Measurements from ENCODE around the gene CTXN2. TPM values are rescaled to one million over a fixed set of nuclear protein-coding genes. Genes with fewer than 3 reads are reported as not detected.

CTXN2 gene
- total RNA-seq, 1 experiment from 2014 or later = 0.11 TPM

DNA sequence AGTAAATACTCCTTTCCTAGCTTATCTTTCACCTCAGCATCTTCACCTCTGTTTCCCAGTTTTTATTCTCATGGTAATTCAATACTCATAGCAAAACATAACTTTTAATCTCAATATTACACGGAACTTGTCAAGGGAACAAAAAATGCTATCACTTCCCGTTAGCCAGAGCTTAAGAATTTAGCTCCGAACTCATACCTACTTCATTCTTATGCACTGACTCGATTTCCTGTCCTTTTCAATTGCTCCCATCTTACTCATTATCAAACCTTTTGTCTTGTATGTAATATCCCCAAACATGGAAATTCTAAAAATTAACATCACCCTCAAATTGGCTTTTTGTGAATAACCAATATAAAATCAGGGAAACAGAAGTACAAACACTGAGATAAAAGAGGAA is 41.6 kb upstream of the CTXN2 start:
- H3K9me3 Mint-ChIP-seq = no peaks in the 10 kb centered on the region
- no peaks in the 10 kb centered on the region for H3K79me2 ChIP-seq (ENCODE audit: insufficient read depth, low read length)
- H4K91ac ChIP-seq (ENCODE audit: insufficient read length, low read depth, low read length) = no peak overlapping the region
- H3K4me2 ChIP-seq (ENCODE audit: insufficient read depth, insufficient read length, low read length) = no peak overlapping the region
- H2AK5ac ChIP-seq (ENCODE audit: insufficient read length, low read length) = no peak overlapping the region
- no peak overlapping the region for H3K18ac ChIP-seq (ENCODE audit: insufficient read length, low read depth, low read length)
- no peak overlapping the region for H2BK5ac ChIP-seq (ENCODE audit: insufficient read length, low read length)
- no peak overlapping the region for H2BK15ac ChIP-seq (ENCODE audit: low read depth, low read length)
- no peaks in the 10 kb centered on the region for H3K4me1 ChIP-seq (ENCODE audit: insufficient read depth, low read length)
- peaks cover 16 to 21% of the 10 kb centered on the region in 2 experiments for H3K4me1 Mint-ChIP-seq
- TF ChIP-seq, protein P1, sequence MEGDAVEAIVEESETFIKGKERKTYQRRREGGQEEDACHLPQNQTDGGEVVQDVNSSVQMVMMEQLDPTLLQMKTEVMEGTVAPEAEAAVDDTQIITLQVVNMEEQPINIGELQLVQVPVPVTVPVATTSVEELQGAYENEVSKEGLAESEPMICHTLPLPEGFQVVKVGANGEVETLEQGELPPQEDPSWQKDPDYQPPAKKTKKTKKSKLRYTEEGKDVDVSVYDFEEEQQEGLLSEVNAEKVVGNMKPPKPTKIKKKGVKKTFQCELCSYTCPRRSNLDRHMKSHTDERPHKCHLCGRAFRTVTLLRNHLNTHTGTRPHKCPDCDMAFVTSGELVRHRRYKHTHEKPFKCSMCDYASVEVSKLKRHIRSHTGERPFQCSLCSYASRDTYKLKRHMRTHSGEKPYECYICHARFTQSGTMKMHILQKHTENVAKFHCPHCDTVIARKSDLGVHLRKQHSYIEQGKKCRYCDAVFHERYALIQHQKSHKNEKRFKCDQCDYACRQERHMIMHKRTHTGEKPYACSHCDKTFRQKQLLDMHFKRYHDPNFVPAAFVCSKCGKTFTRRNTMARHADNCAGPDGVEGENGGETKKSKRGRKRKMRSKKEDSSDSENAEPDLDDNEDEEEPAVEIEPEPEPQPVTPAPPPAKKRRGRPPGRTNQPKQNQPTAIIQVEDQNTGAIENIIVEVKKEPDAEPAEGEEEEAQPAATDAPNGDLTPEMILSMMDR (conservative IDR thresholded peaks at IDR 0.05) = no peak
- H3K14ac ChIP-seq (ENCODE audit: insufficient read depth, low read length) = no peak overlapping the region
- no peak overlapping the region for H3K9ac ChIP-seq (ENCODE audit: extremely low read depth, insufficient read length, low read length)
- H3K4ac ChIP-seq (ENCODE audit: low read depth, low read length) = no peak overlapping the region
- H2BK20ac ChIP-seq (ENCODE audit: low read depth, low read length, poor library complexity, severe bottlenecking) = no peak overlapping the region
- no peaks in the 10 kb centered on the region for H3K9me3 ChIP-seq (ENCODE audit: control insufficient read depth, low read depth, low read length)
- H3K4me3 Mint-ChIP-seq = peak overlapping the region in 1 of 2 experiments; percentile 14; a peak in 1 of 5 replicates
- H3K27ac ChIP-seq (ENCODE audit: insufficient read length, low read depth, low read length) = no peak overlapping the region
- no peak for DNase-seq
- H3K27me3 ChIP-seq (ENCODE audit: insufficient read depth, low read length) = no peaks in the 10 kb centered on the region
- no peak overlapping the region for H2BK120ac ChIP-seq (ENCODE audit: low read depth, low read length, poor library complexity, severe bottlenecking)
- WGBS (ENCODE audit: extremely low coverage, insufficient read length, low lambda C conversion rate) = no CpG with 5 or more reads among the region's 4 CpGs
- H3K56ac ChIP-seq (ENCODE audit: insufficient read length, low read depth, low read length) = no peak overlapping the region
- no peak overlapping the region for H3T11ph ChIP-seq (ENCODE audit: low read length)
- H4K20me1 ChIP-seq (ENCODE audit: control insufficient read depth, insufficient read depth, insufficient read length) = no peaks in the 10 kb centered on the region
- H3K27me3 Mint-ChIP-seq (ENCODE audit: low read depth) = no peaks in the 10 kb centered on the region
- H3K23me2 ChIP-seq (ENCODE audit: insufficient read length, low read depth, low read length, poor library complexity, severe bottlenecking) = no peaks in the 10 kb centered on the region
- H3K36me3 Mint-ChIP-seq (ENCODE audit: insufficient read depth in 1 of 3, low read depth in 3 of 3) = peaks cover 25 to 49% (median 39%) of the 10 kb centered on the region in 3 experiments; a peak in 6 of 7 replicates
- no peak overlapping the region for H3K23ac ChIP-seq (ENCODE audit: insufficient read length, low read depth, low read length)
- no peak overlapping the region for H2BK12ac ChIP-seq (ENCODE audit: insufficient read length, low read depth, low read length)
- H4K5ac ChIP-seq (ENCODE audit: insufficient read length, low read depth, low read length) = no peak overlapping the region
- no peak overlapping the region for H4K8ac ChIP-seq (replicated peaks; ENCODE audit: insufficient read length, low read depth, low read length)
- no peak overlapping the region for H2AFZ ChIP-seq (ENCODE audit: low read length)
- H3K27ac Mint-ChIP-seq = peak overlapping the region; percentile 7 to 88 (median 78); a peak in 5 of 7 replicates
- H3K79me1 ChIP-seq (ENCODE audit: insufficient read depth, low read depth, low read length, poor library complexity, severe bottlenecking) = no peaks in the 10 kb centered on the region
